ENCODE data around the gene NUDT4.
"Not testable (repeated sequence)": the region's sequence is repeated elsewhere in the genome, so short reads cannot be mapped to it uniquely, and the experiment has no call there.

Gene NUDT4

GRCh38 chr12:93366422-93366821, 11.3 kb upstream of the NUDT4 start:
- no peak for DNase-seq (ENCODE audit: low read depth)

DNA sequence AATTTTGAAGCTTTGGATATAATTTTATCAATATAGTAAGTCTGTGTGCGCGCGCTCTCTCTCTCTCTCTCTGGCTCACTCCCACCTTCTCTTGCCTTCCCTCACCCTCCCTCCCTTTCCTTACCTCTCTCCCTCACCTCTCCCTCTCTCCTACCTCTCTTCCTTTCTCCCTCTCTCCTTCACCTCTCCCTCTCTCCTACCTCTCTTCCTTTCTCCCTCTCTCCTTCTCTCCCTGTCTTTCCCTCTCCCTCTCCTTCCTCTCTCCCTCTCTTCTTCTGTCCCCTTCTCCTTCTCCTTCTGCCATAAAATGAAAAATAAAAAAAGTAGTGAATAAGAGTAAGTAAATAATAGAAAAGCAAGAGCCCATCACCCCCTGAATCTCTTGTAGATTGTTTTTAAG, 9.0 kb upstream of the NUDT4 start:
- no peak for DNase-seq (ENCODE audit: low read depth)

DNA sequence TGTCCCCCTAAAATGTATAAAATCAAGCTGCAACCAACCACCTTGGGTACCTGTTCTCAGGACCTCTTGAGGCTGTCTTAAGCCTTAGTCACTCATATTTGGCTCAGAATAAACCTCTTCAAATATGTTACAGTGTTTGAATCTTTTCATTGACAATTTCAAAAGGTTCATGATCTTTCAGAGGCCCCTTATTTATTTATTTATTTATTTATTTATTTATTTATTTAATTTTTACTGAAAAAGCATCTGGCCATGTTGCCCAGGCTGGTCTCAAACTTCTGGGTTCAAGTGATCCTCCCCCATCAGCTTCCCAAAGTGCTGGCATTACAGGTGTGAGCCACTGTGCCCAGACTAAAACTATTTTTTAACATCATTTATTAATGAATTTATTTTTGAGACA, 8.2 kb upstream of the NUDT4 start:
- no peak for DNase-seq (ENCODE audit: low read depth)

DNA sequence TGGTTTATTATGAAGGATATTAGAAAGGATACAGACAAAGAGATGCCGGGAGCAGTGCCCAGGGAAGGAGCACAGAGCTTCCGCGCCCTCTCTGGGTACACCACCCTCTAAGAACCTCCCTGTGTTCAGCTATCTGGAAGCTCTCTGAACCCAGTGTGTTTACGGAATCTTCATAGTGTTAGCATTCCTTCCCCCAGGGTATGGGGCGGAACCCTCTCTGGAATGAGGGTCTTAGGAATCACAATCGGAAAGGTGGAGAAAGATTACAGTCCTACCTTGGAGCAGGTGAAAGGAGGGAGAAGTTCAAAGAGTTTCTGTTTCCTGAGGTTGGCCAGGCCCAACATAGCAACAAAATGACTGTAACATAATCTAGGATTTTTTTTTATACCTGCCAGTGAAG, 6.8 kb upstream of the NUDT4 start:
- no peak for DNase-seq (ENCODE audit: low read depth)

DNA sequence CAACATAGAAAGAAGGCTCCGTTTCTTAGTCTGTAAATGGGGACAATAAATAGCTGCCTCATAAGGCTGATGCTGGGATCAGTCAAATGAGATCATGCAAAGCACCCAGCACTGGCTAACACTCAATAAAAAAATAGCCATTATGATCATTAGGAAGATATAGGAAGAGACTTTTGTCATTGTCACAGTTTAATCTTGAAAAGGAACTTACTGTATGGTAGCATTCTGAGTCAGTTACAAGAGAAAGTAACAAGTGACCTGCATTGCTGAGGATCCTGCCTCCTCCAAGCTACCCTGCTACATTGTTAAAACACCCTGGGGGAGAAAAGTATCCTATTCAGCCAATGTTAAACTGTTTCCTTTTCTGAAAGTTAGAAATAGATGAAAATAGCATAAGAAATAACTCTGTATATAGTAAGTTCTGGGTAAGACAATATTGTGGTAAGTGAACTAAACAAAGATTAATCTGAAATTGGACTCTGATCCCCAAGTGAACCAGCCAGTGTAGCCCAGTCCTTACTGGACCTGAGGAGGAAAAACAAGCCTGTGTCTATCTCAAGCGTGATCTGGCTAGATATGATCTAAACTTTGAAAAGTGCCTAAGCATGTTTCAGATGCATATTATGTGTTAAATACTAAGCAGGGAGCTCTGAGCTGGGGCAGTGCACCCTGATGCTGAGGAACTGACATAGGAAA, 3.6 kb upstream of the NUDT4 start:
- DNase-seq (ENCODE audit: low read depth), result no peak

DNA sequence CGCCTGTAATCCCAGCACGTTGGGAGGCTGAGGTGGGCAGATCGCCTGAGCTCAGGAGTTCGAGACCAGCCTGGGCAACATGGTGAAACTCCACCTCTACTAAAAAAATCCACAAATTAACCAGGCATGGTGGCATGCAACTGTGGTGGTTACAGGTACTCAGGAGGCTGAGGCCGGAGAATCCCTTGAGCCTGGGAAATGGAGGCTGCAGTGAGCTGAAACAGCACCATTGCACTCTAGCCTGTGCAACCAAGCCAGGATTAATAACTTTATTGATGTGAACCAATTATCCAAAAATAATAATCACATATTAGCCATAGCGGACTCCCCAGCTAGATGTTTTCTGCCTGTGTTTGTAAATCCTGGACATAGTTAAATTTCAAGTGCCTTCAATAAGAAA, 1.8 kb upstream of the NUDT4 start:
- no peak for DNase-seq (ENCODE audit: low read depth)

- no peak for DNase-seq (ENCODE audit: low read depth)
Observed at GRCh38 chr12:93376436-93377251, 1.1 kb upstream of the NUDT4 start.

DNA sequence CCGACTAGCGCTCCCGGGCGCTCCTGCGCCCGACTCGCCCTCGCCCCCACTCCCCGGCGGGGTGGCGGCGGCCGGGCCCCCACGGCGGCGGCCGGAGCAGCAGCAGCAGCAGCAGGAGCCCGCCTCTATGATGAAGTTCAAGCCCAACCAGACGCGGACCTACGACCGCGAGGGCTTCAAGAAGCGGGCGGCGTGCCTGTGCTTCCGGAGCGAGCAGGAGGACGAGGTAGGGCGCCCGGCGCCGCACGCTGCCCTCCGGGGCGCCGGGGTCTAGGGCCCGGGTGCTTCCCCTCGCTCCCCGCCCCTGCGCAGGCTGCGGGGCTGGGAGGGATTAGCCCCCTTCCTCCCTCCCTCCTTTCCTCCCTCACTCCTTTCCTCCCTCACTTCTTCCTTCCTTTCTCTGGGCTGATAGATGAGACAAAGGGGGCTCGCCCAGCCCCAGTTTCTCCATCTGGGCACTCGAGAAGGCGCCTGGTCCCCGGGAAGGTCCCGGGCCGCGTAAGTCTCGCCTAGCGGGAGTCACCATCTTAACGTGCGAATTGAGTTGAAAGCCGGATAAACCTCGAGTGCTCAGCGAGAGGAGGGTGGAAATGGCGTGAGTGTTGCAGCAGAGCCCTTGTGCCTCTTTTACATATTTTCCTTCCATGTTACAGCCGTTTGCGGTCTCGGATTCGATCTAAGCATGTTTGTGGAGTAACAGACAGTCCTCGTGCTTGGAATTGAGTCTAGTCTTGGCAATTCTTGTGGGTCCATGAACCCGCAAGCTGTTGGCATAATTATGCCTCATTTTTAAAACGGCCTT, 672 bp downstream of the NUDT4 start:
- peak; percentile 51 for DNase-seq (ENCODE audit: low read depth)

DNA sequence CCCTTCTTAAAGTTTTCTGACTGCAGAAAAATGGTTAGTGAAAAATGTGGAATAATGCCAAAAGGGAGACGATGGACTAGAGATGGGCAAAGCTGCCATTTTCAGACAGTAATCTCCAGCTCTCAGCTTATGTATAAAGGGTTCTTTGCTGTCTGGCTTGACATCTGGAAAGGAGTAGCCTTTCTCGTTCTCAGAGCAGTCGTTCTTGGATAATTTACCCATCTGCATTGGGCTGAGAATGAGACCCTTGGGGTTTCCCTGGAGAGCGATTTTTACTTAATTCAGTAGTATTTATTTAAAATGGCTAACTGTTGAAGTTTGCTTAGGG, 1.2 kb downstream of the NUDT4 start:
- no peak for DNase-seq (ENCODE audit: low read depth)

- DNase-seq (ENCODE audit: low read depth), result no peak
Observed at GRCh38 chr12:93379326-93379980, 1.7 kb downstream of the NUDT4 start.

GRCh38 chr12:93379981-93380361, 2.2 kb downstream of the NUDT4 start:
- no peak for DNase-seq (ENCODE audit: low read depth)

- DNase-seq (ENCODE audit: low read depth), result no peak
Observed at GRCh38 chr12:93380480-93381121, 2.9 kb downstream of the NUDT4 start.

DNA sequence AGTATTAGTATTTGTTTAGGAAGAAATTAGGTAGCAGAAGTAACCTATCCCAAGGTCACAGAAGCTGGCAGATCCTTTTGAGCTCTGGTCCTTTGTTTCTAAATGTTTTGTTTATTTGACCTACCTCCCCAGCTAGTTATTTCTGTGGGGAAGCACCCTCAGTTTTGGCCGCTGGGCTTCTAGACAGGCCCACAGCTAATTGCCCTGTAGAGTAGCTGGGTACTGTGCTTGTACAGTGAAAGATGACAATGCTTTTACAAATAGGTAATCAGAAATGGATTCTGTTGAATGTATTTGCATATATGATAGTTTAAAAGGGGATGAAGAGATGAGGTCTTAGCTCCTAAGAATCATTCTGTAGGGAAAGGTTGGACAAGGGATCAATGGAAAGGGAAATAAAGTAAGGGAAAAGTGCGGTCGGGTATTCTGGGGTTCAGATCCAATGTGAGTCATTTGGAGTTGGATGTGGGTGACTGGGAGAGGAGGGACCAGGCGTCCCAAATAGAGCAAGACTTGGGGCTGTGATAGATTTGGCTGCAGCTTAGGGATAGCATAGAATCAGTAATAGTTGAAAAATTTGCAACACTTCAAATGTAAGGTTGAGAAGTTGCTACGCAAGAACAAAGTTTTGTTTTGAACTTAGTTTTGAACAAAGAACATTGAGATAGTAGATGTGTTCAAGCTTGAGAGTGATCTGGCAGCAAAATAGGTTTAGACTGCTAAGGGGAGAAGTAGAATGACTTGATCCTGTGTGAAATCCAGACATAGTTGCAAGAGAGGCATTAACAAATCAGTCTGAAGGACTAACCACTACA, 3.6 kb downstream of the NUDT4 start:
- DNase-seq (ENCODE audit: low read depth), result no peak

DNA sequence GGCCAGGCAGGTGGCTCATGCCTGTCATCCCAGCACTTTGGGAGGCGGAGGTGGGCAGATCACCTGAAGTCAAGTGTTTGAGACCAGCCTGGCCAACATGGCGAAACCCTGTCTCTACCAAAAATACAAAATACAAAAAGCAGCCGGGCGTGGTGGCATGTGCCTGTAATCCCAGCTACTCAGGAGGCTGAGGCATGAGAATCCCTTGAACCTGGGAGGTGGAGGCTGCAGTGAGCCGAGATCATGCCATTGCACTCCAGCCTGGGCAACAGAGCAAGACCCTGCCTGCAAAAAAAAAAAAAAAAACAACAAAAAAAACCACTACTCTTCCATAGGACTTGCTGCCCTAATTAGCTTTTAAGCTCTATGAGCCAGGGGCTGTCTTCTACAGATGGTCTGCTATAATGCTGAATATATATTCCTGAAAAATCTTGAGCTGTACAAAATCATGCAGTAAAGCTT, 4.3 kb downstream of the NUDT4 start:
- not testable (repeated sequence) for DNase-seq (ENCODE audit: low read depth)

DNA sequence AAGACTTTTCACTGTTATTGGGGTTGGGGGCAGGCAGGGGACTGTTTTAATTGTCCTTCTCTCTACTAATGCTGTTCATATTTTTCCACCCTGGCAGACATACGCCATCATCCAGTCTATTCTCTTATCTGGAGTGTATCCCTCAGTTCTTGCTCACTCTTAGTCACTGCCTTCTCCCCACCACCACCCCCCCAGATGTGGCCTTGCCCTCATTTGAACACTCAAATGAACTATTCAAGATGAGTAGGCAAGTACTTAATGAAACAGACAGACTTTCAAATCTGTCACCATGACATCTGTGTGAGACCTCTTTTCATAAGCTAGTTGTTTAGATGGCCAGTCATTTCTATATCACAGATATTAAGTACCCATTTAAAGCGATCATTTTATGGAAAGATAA, 10.1 kb downstream of the NUDT4 start:
- DNase-seq (ENCODE audit: low read depth), result peak; percentile 64

DNA sequence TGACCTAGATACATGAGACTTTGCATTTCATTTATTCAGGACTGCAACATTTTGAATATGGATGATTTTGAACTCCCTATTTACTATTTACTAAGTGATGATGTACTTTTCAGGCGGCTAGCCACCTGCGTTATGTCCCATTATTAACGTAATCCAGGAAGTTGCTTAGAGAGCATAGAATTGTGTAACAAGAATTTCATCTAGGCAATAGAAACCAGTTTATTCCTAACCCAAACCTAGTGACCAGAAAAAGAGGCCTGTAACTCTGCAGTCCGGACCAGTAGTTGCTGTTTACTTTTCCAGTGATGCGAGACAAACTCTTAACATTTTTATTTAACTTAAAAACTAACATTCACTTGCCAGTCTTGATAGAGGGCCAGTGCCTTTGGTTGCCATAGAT, 12.3 kb downstream of the NUDT4 start:
- DNase-seq (ENCODE audit: low read depth), result no peak

DNA sequence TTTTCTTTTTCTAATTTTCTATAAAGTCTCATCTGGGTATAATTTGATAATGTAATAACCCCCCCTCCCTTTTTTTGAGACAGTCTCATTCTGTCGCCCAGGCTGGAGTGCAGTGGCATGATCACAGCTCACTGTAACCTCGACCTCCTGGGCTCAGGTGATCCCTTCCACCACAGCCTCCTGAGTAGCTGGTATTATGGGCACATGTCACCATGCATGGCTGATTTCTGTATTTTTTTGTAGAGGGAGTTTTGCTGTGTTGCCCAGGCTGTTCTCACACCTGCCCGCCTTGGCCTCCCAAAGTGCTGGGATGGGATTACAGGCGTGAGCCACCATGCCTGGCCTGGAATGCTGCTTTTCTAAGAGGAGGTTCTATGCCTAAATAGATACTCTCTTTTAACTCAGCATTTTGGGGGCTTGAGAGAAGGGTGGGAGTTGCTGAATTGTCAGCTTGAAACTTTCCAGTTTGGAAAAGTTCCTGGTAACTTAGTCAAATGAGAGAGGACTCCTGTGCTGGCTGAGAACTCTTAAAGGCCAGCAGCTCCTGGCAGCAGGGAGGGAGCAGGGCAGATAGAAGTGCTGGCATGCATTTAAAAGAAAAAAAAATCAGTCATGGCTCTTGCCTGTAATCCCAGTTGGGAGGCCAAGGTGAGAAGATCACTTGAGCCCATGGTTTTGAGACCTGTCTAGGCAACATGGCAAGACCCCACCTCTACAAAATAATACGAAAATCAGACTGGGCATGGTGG, 13.0 kb downstream of the NUDT4 start:
- no peak for DNase-seq (ENCODE audit: low read depth)

DNA sequence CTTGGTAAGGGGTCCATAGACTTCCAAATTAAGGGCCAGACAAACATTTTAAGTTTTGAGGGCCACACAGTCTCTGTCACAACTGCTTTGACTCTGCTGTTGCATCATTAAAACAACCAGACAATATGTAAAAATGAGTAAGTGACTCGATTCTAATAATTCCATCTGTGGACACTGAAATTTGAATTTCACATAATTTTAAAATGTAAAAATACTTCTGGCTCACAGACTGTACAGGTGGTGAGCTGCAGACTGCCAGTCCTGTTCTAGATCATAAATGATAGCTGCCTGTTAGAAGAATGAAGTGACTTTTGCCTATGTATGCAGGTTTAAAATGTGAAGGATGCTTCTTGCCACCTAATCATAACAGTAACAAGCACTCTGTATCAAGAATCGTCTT, 15.7 kb downstream of the NUDT4 start:
- DNase-seq (ENCODE audit: low read depth), result no peak

DNA sequence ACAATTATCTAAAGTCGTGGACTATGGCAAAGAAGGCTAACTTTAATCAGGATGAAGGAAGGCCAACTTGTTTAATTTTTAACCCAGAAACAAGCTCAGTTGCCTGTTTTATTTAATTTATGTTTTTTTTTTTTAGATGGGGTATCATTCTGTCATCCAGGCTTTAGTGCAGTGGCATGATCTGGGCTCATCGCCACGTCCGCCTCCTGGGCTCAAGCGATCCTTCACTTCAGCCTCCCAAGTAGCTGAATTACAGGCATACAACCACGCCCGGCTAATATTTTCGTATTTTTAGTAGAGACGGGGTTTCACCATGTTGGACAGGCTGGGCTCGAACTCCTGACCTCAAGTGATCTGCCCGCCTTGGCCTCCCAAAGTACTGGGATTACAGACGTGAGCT, 19.7 kb downstream of the NUDT4 start:
- no peak for DNase-seq (ENCODE audit: low read depth)

DNA sequence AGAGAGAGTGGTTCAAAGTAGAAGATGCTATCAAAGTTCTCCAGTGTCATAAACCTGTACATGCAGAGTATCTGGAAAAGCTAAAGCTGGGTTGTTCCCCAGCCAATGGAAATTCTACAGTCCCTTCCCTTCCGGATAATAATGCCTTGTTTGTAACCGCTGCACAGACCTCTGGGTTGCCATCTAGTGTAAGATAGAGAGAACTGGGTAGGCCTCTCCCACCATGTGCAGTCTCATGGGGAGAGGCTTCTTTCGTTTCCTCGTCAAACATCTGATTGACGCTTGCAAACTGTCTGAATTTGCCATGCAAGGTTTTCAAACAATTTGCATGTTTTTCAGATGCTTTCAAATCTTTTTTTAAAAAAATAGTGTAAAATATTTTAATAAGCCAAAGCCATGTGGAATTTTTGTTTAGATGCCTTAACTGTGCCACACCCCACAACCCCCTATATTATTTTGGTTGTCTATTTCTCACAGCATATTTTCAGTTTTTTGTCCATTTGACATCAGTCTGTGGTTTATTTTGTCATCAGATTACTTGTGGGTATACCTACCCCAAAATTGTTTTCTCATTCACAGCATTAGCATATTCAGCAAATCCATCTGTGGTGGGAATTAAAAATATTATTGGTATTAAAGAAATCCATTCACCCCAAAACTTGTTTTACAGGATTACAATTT, 21.6 kb downstream of the NUDT4 start:
- not testable (repeated sequence) for DNase-seq (ENCODE audit: low read depth)

All from activated T-cell treated with anti-CD3 and anti-CD28 coated beads for 48 hours (primary cell).